Measurements from ENCODE around the gene CCKAR.
"Not testable (repeated sequence)": the region's sequence is repeated elsewhere in the genome, so short reads cannot be mapped to it uniquely, and the experiment has no call there.

Gene CCKAR, protein sequence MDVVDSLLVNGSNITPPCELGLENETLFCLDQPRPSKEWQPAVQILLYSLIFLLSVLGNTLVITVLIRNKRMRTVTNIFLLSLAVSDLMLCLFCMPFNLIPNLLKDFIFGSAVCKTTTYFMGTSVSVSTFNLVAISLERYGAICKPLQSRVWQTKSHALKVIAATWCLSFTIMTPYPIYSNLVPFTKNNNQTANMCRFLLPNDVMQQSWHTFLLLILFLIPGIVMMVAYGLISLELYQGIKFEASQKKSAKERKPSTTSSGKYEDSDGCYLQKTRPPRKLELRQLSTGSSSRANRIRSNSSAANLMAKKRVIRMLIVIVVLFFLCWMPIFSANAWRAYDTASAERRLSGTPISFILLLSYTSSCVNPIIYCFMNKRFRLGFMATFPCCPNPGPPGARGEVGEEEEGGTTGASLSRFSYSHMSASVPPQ

DNA sequence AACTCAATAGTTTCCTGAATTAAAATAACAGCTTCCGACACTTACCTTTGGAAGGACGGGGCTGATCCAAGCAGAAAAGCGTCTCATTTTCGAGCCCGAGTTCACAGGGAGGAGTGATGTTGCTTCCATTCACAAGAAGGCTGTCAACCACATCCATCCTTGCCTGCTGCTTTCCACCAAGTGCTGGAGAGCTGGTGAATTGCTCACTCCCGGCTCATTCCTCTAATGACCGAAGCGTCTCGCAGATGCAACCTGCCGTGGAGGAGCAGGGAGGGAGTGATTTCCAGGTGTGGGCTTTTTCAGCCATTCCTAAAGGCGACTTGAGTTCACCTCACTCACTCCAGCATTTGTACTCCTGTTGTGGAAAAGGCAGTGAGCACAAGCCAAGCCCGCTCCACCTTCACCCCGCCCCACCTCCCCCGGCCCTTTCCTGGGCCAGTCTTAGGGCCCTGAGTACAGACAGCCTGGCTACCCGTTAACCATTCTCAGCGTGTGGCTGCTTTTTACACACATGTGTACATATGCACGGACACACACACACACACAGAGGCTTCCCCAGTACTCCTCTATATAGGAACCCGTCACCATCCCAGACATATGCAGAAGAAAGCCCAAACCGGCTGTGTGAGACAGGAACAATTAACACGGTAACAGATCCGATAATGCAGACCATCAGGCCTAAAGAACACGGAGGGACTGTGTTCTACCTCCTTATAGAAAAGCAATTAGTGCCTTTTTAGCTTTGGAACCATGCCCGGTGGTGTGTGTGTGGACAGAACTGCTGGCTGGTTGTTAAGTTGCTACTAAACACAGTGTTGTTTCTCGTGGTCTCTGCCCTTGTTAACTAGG is at the start of gene CCKAR:
CCKAR (minus strand) TSS at position 374 of the 849 bp plus-strand sequence; CDS start at position 157, 217 bp downstream.
- no peak for FAIRE-seq

DNA sequence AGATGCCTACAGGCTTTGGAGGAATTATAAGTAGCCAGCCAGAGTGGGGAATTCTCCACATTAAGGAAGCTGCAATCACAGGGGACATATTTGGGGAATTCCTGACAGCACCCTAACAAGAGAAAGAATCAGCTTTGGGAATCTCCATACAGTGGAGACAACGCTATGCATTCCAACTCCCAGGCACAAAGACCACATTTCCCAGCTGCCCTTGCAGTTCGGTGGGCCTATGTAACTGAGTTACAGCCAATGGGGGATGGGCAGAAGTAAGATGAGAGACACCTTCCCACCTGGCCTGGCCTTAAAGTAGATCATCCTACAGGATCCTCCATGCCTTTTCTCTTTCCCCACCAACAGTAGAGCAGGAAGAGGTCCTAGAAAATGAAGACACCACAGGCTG is 43.4 kb upstream of the CCKAR start:
- no peak for FAIRE-seq

DNA sequence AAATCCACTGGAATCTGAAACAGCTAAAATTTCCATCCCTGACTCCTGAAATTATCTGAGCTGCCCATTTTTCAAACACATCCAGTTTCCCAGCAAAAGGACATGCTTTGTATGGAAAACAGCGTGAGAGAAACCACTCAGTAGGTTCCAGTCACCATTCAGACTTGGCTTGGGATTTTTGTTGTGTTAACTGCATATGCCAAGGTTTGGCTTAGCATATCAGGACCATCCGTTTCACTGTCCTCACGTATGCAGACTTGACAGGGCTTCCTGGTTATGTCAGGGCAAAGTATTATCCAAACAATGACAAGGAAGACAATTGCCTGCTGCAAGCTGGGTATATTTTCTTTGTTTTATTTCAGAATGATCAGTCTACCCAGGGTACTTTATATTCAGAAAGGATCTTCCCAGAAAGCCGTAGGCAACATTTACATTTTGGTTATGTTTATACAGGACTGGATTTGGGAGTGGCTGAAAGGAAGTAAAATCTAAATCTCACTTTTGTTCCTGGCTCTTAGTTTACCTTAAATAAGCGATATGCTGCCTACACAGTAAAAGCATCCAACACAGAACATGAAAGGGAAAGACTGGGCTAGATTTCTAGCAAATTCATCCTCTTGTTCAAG is 41.3 kb upstream of the CCKAR start:
- FAIRE-seq = no peak

DNA sequence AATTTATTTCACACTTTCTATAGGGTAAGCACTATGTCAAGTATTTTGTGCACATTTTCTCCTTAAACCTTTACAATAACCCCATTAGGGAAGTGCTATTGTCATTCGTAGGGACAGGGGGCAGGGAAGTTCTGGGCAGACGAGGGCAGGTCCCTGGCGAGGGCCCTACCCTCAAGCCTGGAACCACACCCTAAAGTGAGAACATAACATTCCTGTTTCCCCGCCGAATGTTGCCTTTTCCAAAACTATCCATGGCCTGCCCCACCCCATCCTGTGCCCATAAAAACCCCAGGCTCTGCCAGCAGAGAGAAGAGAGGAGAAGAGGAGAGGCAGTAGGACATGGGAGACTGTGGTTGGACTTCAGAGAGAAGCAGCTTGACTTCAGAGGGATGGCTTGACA is 39.8 kb upstream of the CCKAR start:
- FAIRE-seq = no peak

DNA sequence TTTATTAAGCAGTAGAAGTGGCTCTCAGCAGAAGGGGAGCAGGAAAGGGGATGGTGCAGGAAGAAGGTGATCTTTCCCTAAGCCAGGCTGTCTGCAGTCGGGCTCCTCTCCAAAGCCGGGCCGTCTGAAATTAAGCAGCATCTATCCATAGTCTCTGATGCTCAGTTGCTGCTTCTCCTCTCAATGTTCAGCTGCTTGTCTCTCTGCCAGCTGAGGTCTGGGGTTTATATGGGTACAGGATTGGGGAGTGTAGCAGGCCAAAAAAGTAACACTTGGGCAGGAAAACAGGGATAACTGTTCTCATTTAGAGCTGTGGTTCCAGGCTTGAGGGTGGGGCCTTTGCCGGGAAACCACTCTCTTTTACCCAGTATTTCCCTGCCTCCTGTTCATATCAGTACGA is 39.2 kb upstream of the CCKAR start:
- no peak for FAIRE-seq

DNA sequence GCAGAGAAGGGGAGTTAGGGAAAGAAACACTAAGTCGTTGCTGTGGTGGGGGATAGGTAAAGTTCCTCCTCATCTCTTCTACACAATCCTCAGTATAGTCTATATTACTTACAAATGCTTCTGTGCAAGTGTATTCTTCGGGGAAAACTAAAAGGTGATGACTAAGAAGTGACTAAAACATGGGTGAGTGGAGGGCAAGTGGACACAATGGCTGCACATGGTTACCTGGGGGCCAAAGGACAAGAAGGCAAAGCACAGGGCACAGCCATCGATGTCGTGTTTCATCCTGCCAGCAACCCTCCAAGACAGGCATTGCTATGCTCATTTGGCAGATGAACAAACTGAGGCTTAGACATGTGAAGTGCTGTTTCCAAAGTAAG is 35.5 kb upstream of the CCKAR start:
- no peak for FAIRE-seq

DNA sequence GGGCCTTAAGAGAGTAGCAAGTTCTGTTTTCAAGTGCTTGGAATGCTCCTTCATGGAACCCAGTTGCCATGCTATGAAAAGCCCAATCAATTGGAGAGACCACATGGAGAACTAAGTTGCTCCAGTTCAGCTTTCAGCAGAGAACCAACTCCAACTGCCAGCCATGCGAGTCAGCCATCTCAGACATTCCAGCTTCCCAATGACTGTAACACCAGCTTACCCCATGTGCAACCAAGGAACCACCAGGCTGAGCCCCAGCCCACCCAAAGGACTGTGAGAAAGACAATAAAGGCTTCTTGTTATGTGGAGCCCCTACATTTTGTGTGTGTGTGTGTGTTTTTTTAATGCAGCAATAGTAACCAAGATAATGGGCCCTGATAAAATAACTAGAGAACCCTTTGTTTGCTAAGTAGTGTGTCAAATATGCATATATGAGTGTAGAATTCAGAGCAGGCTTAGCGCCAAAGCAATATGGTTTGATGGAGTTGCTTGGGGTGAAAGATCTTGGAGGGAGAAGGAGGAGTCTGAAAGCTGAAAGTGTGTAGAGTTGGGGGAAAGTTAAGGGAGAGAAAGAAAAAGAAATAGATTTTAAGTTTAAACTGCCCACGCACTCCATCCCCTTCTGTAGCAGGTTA is 35.0 kb upstream of the CCKAR start:
- no peak for FAIRE-seq

DNA sequence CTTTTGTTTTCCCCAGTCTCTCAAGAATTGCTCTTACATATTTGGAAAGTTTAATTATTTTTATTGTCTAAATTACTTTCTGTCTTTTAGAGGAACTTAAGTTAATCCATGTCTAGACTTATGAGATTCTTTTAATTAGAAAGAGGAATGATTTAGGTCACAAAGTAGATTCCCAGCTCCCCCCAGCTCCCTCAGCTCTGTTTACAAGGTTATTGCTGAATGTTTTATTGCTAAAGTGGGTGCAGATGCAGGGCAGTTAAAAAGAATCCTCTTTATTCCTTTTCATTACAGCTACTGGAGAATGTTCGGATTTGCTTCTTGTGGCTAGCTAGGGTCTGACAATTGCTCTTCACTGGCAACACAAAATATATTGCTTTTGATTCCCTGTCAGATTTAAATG is 33.7 kb upstream of the CCKAR start:
- no peak for FAIRE-seq

DNA sequence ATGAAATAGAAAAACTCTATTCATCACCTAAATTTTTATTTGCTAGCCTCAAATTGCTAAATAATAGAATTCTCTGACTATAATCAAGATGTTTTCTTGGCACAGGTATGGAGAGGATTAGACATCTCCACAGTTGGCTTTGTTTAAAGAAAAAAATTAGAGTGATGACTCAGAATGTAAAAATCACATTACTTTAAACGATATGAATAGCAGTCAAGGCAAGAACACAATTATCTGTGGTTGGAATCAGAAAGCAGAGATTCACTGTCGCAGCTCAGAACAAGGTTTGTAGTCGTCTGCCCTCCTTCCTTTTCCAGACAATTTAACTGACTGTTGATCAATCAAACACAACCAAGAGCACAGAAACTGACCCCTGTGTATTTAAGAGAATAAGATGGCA is 32.2 kb upstream of the CCKAR start:
- no peak for FAIRE-seq

DNA sequence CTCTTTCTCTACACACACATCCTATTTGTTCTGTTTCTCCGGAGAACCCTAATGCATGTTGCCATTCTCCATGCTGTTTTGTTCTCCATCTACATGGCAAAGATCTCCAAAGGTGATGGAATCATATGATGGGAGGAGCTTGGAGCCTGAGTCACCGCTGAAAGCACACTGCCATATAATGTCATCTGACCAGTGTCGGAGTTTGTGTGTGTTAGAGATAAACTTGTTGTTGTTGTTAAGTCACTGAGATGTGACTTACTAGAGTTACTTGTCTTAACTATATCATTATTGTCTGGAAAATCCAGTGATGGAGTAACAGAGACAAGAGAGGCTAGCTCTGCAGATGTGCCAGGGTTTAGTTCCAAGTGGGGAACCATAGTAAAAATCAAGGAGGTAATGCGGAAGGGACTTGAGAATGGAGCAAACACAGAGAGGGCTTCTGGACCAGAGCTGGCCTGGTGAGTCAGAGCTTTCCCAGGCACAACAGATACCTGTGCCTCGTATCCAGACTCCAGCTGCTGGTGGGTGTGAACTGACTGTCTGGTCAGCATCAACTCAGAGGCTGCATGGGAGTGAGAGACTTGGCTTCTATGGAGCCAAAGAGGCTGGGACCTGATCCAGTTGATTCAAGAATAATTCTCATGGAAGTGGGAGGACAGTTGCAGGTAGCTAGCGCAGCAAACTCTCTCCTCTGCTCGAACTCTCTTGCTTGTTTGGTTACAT is 30.6 kb upstream of the CCKAR start:
- no peak for FAIRE-seq

DNA sequence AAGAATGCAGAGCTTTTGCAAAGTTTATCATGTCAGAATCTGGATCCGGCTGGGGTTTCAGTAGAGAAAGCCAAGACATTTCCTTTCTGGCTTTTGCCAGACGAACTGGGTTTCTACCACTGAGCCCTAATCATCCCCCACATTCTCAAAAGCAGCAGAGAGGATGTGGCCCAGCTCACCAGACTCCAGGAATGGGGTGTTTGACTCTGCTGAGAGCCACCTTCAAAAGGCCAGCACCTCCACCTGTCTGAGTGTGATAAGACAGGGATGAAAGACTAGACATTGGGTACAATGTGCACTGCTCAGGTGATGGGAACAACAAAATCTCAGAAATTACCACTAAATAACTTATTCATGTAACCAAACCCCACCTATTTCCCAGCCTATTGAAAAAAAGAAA is 25.7 kb upstream of the CCKAR start:
- FAIRE-seq = no peak

DNA sequence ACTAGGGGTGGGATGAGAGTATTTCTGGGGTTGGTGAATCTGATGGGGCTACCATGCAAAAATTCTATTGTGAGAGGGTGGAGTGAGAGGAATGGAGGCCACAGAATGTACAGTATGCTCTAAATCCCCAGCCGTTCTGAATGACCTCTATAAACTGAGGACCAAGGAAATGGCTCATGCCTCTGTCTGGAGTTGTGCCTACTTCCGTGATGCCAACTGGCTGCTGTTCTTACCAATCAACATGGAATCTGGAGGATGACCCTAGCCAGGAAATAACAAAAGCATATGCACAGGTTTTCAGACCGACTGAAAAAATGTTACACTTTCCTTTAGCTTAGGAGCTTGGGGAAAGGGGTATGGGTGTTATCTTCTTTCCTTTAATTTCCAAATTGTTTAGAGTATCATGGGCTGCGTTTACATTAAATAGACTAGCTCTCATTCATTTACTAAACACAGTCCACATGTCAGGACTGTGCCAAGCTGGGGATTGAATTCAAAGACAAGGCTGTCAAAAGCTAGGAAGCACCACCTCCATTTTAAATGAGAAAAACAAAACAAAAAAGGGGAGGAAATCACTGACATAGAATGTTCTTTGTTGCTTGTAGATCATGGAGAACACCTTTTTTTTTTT is 20.2 kb upstream of the CCKAR start:
- FAIRE-seq = no peak

DNA sequence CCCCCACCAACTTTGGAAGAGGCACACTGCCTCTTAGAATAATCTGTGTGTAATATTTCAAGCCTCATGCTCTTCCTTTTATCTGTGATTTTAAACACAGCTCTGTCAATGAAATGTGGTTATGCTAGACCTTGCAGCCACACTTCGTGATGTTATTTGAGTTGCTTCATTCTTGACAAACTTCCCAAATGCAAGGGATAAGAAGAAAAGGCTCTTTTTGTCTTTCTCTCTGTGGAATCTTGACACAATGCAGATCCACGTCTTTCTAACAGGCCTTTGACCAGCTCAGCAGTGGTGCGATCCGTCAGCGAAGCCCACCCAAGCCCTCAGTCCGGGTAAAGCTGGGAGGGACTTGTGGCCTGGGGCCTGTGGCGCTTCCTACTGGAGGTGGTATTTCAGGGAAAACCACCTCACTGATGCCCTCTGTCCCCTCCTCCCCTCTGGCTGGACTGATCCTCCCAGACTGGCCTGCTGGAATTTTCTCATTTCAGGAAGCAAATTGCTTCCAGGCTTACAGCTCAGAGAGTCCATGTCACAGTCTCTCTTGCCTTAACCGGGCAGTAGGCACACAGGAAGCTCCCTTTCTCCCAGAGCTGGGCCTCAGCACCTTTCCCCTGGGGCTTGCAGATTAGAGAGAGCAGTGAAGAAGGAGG is 19.5 kb upstream of the CCKAR start:
- no peak for FAIRE-seq

DNA sequence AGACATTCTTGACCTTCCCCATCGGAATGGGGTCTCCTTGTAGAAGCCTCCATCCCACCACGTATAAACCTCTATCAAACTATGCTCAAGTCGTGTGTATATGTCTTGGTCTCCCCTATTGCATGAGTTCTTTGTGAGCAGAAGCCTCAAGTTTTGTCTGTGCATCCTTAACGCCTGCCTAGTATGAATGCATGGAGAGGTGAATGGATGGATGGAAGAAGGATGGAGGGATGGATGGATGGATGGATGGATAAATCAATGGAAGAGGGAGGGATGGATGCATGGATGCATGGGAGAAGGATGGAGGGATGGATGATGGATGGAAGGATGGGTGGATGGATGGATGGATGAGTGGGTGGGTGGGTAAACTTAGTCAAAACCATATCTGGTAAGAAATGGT is 17.0 kb upstream of the CCKAR start:
- FAIRE-seq = no peak

DNA sequence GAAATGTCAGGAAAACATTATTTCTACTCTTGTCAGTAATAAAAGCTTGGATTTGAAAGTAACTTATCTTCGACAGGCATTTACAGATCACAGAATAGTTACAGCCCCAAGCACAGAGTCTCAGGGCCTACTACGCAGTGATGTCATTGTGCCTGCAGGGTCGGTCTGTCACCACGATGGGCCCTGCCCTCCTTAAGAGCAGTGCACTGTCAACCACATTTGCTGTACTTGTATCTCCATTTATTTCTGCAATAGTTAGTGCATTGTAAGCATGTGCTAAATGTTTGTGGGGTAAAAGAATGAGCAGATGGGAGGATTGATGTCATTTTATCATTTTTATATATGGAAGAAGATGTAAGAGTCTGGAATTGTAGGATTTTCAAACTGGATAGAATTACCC is 13.6 kb upstream of the CCKAR start:
- no peak for FAIRE-seq

DNA sequence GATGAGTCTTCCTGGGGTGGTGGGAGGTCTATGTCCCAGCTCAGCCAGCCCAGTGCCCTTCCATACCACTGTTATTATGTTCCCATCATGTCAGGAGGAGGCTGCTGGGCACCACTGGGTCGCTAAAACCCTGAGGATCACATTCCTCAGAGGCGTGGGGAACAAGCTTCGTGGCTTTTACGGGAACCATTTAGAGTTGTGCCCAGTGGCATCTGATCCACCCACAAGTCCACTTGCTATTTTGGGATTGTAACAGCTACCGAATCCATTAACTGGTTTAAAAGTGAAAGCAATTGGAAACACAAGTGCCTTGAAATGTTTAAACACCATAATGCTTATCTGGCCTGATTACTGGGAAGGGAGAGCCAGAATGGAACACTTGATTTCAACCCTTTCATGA is 13.1 kb upstream of the CCKAR start:
- no peak for FAIRE-seq

DNA sequence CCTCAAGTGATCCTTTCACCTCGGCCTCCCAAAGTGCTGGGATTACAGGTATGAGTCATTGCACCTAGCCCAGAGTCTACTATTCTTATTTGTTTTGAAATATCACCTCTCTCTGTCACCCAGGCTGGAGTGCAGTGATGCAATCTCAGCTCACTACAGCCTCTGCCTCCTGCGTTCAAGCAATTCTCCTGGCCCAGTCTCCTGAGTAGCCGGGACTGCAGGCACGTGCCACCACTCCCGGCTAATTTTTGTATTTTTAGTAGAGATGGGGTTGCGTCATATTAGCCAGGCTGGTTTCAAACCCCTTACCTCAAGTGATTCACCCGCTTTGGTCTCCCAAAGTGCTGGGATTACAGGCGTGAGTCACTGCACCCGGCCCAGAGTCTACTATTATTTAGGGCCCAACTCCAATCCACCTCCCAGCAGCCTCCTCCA is 10.3 kb upstream of the CCKAR start:
- not testable (repeated sequence) for FAIRE-seq

DNA sequence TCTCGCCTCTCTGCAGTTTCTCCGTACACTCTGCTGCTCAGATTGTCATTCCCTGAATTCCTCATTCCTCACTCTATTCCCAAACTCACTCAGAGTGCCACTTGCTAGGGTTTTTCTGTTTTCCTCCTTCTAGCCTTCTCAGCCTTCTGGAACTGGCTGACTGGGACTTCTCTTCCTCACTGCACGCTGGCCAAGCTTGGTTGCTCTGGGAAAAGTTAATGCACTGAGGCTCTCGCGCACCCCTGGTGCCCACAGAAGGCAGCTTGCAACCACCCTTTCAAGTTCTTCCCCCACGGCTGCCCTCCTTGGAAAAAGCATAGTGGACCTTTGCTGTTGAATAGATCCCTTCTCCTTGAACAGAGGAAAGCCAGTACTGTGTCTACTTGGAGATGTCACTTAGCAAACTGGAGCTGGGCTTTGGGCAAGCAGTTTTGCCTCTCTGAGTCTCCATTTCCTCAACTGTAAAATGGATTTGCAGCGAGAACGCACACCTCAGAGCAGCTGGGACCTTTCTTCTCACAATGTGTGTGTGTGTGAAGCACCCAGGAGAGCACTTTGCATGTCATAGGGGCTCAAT is 6.0 kb upstream of the CCKAR start:
- FAIRE-seq = no peak

DNA sequence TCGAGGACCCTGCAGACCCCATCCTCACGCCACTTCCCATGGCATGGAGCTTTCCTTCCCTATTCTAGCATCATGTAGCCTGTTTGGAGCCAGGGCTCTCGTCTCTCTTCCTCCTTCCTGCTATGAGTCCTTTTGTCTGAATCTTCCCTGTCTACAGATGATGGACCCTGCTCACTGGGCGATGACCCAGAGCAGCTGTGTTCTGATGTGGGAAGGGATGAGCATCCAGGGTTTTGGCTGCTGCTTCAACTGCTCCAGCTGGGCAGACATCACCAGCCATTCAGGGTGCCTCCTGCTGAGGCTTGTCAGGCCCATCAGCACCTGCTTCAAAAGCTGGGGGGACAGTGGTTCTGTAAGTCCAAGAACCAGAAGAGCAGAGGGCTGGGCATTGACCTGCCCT is 3.2 kb upstream of the CCKAR start:
- FAIRE-seq = no peak

DNA sequence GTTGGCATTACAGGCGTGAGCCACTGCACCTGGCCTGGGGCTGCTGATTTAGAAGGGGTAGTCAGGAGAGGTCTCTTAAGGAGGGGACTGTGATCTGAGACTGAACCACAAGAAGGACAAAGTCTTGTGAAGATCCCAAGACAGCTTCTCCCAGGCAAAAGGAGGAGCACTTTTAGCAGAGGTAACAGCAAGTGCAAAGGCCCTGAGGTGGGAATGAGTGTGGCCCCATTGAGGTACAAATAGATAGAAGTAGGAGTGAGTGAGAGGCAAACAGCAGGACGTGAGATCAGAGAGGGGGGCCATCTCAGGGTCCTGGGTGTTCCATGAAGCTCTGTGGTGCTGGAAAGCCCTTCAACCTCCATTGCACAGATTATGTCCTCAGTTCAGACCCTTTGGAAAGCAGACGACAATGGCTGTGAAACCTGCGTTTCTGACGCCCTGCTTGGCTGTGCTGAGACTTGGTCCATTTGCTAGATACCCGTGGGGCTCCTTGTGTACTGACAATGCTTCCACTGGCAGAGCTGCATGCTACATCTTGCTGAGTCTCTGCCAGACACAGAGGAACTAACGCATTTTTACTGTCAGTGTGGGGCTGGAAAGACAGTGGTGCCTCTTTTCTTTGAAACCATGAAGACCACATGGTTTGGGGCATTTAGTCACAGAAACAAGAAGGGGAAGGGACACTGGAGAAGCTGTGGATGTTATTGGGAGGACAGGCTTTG is 1.3 kb upstream of the CCKAR start:
- no peak for FAIRE-seq

DNA sequence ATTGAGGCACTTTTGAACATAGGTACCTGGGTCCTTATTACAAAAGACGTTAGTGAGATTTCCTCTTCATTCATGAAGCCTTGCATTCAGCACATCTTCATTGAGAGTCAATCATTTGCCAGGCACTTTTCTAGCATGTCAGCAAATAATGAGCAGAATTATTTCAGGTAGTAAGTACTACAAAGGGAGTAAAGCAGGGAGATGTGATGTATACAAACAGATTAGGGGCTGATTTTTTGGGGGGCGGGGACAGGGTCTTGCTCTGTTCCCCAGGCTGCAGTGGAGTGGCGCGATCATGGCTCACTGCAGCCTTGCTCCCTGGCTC is 638 bp upstream of the CCKAR start:
- FAIRE-seq = no peak
